Measurements from ENCODE around the gene POPDC3.

GRCh38 chr6:105199711-105200110 is 19.9 kb upstream of the POPDC3 start:
- TF ChIP-seq CTCF (IDR thresholded peaks at IDR 0.05) (no peak), POLR2A (IDR thresholded peaks at IDR 0.05) (no peak)
